CD4-positive, alpha-beta T cell treated with Interleukin-21 for 1 hour (primary cell): ENCODE results near the gene HLA-F.
A peak's percentile ranks its signal among the peaks of the same experiment; 100 is the strongest.

Experiments
- DNase-seq: peaks from one replicate; pipeline ENCODE4 v3.0.0-alpha.2; 2020

HLA-F gene

DNA sequence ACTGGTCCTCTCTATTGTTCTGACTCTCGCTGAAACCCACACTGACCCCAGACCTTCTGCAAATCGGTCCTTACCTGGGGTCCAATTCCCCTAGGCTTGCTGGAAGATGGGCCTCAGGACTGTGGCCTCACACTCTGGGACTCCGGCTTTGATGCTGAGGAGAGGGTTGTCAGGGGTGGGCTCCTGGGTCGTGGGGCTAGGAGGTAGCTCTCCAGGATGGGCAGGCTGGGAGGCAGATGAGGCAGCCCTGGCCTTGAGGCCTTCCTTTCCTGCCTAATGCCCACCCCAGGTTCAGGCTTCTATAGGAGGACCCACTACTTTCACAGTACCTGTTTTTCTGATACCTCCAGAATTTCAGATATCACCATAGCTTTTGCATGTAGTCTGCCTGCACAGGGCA lies 21.4 kb downstream of the HLA-F start:
- DNase-seq: no peak

DNA sequence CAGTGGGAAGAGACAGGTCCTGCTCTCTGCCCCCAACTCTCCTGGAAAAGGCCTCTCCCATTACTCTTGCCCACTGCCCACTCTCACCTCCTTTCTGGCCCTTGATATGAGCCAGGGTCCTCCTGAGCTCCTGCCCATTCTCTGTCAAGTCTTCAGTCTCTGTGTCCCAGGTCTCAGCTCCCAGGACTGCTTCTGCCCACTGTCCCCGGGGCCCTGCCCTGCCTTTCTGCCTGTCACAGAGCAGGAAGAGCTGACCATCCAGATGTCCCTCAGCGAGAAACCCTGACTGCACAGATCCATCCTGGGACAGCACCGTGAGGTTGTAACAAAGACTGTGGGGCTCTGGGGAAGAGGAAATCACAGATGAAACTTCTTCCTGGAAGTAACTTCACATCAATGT lies 22.2 kb downstream of the HLA-F start:
- no peak for DNase-seq

DNA sequence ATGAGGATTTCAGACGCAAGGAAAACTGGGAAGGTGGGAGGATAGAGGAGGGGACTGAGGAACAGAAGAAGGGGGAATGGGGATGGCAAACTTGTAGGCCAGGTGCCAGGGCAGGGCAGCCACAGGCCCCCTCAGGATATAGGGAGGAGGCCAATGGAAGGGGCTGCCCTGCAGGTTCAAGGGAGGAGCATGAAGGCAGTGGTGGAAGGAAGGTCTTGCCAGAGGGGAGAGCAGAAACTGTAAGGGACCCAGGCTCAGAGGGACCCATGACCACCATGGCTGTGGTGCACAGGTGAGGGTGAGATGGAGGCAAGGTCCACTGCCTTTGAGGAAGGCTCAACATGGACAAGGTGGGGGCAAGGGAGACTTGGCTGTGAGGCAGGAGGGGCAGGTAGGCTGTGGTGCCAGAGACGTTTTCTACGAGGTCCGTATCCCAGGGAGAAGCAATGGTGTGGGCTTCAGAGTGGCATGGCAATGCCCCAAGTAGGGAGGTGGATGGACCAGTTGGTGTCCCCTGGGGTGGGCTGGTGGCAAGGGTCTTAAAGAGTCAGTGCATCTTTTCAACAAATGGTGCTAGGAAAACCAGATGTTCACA lies 22.7 kb downstream of the HLA-F start:
- no peak for DNase-seq

DNA sequence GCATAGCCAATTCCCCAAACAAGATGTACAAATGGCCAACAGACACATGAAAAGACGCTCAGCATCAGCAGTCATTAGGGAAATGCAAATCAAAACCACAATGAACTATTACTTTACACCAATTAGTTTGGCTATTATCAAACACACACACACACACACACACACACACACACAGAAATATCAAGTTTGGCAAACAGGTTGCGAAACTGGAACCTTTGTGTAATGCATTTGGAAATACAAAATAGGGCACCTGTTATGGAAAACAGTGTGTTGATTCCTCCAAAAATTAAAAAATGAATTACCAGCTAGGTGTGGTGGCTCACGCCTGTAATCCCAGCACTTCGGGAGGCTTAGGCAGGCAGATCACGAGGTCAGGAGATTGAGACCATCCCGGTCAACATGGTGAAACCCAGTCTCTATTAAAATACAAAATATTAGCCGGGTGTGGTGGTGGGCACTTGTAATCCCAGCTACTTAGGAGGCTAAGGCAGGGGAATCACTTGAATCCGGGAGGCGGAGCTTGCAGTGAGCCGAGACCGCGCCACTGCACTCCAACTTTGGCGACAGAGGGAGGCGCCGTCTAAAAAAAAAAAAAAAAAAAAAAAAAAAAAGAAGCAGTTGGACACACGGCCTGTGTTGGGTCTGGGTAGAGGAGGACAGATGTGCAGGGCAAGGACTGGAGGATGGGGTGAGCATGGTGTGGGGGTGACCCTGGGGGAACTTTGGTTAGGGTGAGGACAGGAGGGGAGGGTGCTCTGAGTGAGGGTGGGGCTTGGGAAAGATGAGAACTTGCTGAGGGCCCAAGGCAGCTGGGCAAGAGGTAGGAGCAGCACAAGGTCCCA lies 23.8 kb downstream of the HLA-F start:
- no peak for DNase-seq

DNA sequence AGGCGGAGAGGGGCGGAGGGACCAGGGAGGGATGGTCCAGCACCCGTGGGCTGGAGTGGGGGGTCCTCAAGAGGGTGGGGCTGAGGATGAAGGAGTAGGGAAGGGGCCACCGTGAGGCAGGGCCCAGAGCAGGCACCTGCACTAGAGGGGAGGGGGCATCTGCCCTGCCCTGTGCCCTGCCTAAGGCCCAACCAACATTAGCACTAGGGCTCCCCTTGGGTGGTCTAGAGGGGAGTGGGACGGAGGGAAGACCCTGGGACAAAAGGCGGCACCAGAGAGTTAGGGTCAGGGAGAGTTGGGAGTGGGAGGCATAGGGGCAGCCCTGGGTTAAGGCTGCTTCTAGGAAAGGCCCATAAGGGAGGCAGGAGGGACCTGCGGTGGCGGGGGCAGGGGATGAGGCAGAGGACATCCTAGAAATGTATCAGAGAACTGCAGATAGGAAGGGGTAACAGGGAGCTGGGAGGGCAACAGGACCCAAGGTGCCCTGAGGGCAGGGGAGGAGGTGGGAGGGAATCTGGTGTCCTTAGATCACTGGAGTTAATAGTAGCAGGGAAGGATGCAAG lies 24.5 kb downstream of the HLA-F start:
- no peak for DNase-seq

DNA sequence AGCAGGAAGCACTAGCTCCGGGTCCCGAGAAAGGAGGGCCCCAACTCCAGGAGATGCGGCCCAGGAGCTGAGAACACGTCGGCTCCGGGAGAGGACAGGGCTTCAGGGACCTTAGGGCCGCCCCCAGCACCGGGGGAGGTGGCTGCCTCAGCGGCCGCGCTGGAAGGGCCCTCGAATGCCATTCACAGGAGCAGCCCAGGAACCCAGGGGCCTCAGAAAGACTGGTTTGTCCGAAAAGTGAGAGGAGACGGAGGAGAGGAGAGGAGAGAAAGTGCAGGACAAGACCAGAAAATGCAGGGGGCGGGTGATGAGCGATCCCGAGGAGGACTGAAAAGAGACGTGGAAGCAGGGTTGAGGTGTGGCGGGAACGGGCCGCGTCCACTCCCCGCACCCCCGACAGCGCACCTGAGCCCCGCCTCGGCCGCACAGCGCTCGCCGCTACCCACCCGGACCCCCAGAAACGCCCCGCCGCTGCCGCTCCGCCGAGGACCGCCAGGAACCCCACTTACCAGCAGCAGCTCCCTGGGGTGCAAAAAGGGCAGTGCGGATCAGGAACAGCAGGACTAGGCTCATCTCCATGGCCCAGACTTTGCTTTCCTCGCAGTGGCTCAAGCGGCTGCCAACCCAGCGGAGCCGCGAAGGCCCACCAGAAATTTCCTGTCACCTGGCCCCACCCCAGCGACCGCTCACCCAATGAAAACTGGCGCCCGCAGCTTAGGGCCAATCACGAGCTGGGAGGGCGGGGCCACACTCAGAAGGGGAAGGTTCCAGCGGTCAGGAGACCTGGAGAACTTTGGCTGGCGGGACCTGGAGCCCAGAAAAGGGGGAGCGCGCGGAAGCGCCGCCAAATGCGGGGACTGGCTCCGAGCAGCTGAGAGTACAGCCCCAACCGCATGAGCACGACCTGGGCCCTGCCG lies 25.4 kb downstream of the HLA-F start:
- DNase-seq: peak; percentile 84

DNA sequence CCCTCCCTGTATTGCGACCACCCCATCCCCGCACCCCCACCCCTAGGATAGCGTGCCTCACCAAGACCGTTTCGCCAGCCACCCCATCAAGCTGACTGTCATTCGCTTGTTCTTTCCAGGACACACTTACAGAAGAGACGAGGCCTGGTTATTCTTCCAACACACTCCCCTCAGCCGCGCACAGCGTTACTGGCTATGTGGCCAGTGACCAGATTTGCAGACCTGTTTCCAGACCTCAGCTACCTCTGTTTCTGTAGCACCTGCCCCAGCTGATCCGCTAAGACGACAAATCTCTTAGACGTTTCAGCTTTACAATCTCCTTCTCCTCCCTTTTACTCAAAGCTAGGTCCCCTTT lies 26.1 kb downstream of the HLA-F start:
- no peak for DNase-seq

DNA sequence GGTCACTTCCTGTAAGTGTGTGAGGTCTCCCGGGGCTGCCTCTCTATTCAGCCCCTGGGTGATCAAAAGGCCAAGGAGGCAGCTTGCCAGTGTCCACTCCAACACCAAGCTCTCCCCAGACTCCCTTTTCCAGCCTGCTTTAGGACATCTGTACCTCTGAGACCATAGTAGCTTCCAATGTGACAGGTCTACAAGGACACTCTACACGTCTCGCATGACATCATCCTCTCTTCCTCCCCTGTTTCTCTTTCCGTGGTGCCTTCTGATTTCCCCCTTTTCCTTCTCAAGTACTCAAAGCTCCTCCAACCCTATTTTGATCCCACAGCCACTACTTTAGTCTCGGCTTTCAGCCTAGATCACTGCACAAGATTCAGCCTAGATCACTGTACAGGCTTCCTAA lies 26.4 kb downstream of the HLA-F start:
- DNase-seq: no peak

DNA sequence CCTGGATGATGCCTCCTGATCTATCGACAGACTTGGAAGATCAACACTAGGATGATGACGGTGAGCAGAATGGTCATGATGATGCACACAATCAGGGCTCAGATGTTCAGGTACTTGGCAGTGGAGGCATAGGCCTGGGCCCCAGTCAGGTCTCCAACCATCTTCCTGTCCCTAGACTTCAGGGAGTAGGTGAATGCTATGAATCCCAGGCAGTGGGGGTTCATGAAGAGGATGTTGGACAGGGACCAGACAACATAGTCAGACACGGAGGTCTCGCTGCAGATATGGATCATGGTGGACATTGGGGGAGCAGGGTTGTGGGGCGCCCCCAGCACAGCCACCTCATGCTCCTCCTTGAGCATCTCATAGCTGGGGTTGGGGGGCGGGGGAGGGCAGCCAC lies 27.5 kb downstream of the HLA-F start:
- DNase-seq: no peak

DNA sequence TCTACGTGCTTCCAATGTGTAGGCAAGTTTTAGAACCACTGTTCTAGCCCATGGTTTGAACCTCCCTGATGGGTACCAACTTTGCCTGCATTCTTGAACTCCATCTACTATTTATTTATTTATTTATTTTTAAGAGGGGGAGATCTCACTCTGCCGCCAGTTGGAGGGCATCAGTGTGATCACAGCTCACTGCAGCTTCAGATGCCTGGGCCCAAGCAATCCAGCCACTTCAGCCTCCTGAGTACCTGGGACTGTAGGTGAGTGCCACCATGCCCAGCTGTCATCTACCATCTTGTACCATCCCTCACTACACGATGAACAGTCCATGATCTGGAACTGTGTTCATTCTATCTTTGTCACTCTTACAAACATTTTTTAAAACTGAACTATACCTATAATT lies 28.2 kb downstream of the HLA-F start:
- DNase-seq: no peak

DNA sequence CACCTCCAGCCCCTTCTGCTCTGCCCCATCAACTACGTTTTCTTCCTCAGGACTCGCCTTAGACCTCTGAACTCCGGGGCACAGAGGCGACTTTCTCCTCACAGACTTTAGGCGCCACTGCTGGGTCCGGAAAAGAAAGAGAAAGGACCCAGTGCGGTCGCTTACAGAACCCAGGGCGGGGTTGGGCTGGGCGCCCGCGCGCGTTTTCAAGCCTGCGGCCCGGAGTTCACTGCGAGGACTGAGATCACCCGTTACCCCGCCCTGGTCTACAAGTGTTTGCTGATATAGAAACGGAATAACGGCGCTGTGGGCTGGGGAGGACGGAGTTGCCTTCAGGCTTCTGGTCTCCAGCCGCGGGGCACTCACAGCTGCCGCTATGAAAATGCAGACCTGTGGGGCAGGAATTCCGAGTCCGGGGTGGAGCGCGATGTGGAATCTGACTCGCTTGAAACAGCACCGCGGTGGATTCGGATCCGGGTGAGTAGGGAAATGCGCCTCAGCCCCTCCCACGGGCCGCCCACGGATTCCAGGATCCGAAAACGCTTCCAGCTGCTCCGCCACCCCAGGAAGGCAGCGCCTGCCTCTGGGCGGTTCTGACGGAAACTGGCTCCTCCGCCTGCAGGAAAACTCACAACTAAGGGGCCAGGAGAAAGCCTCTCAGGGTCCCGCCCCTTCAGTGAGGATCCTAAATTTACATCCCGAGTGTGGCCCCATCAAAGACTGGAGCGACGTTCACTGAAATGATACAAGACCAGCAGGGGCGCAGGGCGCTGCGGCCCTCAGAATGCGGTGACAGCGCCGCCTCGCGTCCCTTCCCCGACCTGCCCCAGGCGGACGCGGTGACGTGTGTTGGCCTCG lies 29.4 kb downstream of the HLA-F start:
- DNase-seq: peak; percentile 85

DNA sequence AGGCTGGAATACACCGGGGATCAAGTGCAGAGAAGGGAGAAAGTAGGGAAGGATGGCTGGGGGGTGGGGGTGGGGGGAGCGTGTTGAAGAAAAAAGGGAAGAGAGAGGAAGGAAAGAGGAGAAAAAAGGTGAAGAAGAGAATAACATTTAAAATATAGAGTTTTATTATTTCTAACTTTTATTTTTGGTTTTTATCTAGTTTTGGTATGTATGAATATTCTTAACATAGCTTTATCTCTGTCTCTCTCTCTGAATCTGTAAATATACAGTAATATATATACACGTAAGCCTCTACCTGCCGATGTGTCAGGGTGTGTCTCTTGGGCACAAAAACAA lies 30.0 kb downstream of the HLA-F start:
- no peak for DNase-seq

DNA sequence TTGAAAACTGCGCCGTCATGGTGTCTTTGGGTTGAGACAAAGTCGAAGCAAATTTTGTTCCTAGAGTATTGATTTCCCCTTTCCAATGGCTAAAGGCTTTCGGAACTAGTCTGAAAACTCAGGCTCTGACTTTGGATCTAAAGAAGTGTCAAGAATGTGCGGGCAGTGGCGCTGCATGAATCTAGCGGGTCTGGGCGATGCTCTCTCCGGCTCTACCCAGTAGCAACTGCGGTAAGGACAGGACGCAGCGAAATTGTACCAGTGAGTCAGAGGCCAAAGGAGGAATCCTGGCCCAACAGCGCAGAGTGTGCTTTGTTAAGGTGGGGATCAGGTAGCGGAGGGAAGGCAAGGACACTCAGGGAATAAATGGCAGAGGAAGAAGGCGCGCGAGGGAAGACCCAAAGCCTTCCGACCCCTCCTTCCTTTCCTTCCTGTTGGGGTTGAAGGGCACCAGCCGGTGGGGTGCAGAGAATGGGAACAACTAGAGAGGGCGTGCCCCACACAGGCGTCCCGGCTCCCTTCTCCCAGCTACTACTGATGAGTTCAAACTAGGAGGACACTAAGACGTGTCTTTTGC lies 32.1 kb downstream of the HLA-F start:
- DNase-seq: no peak

DNA sequence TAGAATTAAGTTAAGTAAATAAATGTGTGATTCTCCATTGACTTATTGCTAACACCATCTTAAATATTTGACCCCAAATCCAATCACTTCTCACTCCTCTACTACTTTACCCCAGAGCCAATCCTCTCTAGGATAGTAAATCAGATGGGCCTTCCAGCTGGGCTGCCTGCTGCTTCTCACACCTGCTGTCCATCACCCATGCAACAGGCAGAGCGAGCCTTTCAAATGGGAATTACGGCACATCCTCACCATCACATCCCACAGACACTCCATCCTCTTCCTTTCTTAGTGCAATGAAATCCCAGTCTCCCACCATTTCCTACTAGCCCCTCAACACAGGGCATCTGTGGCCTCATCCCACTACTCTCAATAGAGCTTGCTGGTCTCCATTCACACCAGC lies 34.0 kb downstream of the HLA-F start:
- no peak for DNase-seq

DNA sequence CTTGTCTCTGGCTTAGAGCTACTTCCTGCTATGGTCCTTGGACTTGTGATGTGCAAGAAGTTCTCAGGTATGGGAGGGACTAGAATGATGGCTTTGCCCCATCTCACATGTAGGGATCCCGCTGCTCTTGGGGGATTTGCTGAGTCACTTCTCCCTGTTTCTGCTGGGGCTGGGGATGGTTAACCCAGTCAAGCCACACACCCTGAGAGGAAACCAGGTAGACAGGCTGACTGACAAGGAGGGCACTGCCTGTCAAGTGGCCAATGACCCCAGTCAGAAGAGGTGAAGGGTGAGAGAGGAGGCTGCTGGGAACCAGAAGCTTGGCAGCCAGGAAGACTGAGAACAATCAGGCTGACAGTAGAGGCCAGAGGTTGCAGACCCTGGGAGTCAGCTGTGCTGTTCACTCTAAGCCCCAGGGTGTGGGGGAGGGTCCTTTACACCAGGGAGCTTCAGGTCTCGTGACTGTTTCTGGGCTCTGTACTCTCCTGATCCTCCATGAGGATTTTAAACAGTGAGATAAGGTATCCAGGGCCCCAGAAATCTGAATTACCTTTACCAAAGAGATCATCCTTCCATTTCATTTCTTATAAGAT lies 34.6 kb downstream of the HLA-F start:
- DNase-seq: no peak

DNA sequence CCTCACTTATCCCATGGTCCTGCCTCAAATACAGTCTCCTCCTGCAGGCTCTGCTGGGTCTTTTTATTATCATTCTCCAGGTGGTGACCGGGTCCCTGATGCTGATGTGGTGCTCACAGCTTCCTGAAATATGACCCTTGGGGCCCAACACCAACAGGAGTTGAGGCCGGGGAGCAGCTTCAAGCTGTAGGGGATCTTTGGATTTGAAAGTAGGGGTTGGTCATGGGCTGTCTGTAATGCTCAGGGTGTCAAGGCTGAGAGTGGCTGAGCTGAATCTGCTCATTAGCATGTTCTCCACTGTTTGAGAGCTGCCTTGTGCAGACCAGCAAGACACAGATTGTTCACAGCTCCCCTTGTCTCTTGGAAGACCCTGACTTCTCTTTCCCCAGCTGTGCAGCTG lies 35.5 kb downstream of the HLA-F start:
- no peak for DNase-seq

DNA sequence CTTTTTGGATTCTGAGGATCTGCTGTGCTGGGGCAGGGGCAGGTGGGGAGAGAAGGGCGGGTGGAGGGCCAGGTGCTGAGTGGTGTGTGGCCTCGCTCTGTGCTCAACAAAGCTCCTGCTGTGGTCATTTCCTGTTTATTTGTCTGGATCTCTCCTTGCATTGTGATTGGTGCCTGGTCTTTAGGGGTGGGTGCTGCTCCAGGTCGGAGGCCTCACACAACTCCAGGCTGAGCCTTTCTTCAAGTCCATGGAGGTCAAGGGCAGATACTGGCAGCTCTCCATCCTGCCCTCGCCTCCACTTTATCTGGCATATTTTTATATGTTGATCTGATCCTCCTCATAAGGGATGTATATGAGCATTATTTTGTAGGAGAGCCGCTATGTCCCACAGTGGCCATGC lies 36.2 kb downstream of the HLA-F start:
- no peak for DNase-seq

DNA sequence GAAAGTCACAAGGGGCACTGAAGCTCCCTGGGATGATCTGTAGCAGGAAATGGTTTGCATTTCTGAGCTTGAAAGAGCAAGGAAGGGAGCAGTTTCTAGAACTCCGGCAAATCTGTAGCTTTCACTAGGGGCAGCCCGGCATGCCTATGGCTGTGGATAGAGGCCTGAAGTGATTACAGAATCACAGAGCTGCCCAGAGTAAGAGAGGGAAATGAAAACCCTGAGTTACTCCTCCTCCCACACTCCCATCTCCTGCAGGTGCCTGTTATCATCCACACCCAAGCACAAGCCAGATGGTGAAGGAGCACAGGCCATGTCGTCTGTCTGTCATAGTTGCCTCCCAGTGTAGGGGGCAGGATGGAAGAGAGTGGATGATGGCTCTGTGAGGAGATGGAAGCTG lies 37.1 kb downstream of the HLA-F start:
- DNase-seq: no peak

DNA sequence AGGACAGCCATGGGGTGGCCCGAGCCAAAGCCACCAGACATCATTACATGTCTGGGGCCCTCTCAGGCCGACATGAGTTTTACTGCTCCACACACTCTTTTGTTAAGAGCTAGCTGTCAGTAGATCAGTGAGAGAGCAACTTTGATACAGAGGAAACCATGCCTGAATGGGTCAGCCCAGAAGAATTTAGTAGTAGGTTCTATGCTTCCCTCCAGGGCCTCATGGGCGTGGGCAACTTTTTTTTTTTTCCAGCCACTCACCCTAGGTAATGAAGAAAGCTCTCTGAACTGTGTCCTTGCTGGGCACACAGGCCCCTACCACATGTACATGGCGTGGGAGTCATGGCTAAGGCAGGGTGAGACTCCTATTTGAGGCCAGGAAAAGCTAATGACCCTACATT lies 38.8 kb downstream of the HLA-F start:
- no peak for DNase-seq

DNA sequence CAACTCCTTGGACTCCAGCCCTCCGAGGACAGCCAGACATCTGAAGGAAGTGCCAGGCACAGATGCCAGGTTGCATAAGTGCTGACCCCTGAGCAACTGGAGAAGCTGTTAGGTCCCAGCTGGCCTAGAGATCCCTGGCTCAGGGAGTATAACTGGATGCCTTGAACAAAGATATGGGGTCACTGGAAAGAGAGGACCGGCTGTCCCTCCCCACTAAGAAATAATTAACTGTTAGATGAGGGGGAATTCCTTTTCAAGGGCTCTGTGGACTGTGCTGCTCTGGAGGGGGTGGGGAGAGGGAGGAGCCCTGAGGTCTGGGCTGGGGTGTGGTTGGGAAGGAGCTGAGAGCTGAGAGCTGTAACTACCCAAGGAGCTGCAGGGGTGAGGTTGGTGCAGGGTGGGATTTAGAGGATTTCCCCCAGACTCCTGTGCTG lies 39.6 kb downstream of the HLA-F start:
- no peak for DNase-seq

DNA sequence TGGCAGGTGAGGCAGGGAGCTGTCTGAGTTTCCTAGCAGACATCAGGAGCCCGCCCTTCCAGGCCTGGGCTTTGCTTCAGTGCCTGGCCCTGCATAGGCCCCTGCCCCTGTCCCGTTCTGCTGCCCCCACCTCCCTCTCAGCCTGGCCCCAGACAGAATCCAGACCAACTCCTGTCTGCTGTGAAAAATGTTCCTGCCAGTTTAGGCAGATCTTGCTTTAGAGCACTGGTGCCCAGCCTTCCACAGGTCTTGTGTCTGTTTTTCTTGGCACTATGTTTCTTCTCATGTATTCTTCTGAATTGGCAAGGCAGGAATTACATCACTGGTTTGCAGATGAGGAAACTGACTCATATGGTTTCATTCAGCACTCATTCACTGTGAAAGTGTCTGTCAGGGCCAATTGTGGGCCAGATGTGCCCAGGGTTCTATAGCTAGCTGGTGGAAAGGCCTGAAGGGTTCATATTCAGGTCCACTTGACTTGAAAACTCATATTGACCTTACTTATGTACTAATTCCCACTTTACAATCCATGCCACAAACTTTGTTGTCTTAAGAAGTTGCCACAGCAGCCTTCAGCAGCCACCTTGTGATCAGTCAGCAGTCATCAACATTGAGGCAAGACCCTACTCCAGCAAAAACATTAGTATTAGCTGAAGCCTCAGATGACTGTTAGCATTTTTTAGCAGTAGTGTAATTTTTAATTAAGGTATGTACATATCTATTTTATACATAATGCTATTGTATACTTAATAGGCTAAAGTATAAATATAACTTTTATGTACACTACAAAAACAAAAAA lies 40.5 kb downstream of the HLA-F start:
- no peak for DNase-seq
